Activated CD8-positive, alpha-beta memory T cell treated with anti-CD3 and anti-CD28 coated beads, Interleukin-2, amount 50 U/mL, for 24 hours (primary cell): Measurements from ENCODE around the gene NT5DC1.
"Not testable (repeated sequence)": the region's sequence is repeated elsewhere in the genome, so short reads cannot be mapped to it uniquely, and the experiment has no call there.

ENCODE experiments used
- DNase-seq: peaks from one replicate; pipeline ENCODE4 v3.0.0-alpha.2; 2020; ENCODE audit errors: extremely low read depth

The NT5DC1 gene

GRCh38 chr6:116279232-116280160 is 178.8 kb downstream of the NT5DC1 start, which contains the start of gene TSPYL1:
TSPYL1 (minus strand) TSS chr6:116279930; CDS start chr6:116279830, 100 bp downstream.
- peak; percentile 90 for DNase-seq

- DNase-seq: no peak
Measured at GRCh38 chr6:116280161-116280932, 179.7 kb downstream of the NT5DC1 start.

GRCh38 chr6:116280933-116281316 is 180.3 kb downstream of the NT5DC1 start:
- DNase-seq: no peak

- no peak for DNase-seq
Measured at GRCh38 chr6:116282698-116283097, 182.0 kb downstream of the NT5DC1 start.

- DNase-seq: no peak
Measured at GRCh38 chr6:116283191-116283590, 182.5 kb downstream of the NT5DC1 start.

GRCh38 chr6:116284984-116285383 is 184.3 kb downstream of the NT5DC1 start:
- not testable (repeated sequence) for DNase-seq

- no peak for DNase-seq
Measured at GRCh38 chr6:116286773-116287358, 186.2 kb downstream of the NT5DC1 start.

GRCh38 chr6:116287689-116288282 is 187.1 kb downstream of the NT5DC1 start:
- DNase-seq: no peak

- DNase-seq: no peak
Measured at GRCh38 chr6:116289876-116290275, 189.2 kb downstream of the NT5DC1 start.

GRCh38 chr6:116290799-116291198 is 190.1 kb downstream of the NT5DC1 start:
- DNase-seq: no peak

- no peak for DNase-seq
Measured at GRCh38 chr6:116291701-116292396, 191.2 kb downstream of the NT5DC1 start.

- no peak for DNase-seq
Measured at GRCh38 chr6:116292553-116292952, 191.9 kb downstream of the NT5DC1 start.

- DNase-seq: no peak
Measured at GRCh38 chr6:116298273-116298672, 197.6 kb downstream of the NT5DC1 start.

GRCh38 chr6:116298973-116299372 is 198.3 kb downstream of the NT5DC1 start:
- no peak for DNase-seq
